GM21423 (cell line): ENCODE measurements around the gene FAM241B.

ENCODE experiments used
- ATAC-seq: cut with Tn5 transposase; IDR thresholded peaks from one replicate; pipeline ENCODE4 v1.9.1; 2021; ENCODE audit warnings: mild to moderate bottlenecking, moderate library complexity; ENCODE audit not compliant: unreplicated experiment

The FAM241B gene, protein sequence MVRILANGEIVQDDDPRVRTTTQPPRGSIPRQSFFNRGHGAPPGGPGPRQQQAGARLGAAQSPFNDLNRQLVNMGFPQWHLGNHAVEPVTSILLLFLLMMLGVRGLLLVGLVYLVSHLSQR

DNA sequence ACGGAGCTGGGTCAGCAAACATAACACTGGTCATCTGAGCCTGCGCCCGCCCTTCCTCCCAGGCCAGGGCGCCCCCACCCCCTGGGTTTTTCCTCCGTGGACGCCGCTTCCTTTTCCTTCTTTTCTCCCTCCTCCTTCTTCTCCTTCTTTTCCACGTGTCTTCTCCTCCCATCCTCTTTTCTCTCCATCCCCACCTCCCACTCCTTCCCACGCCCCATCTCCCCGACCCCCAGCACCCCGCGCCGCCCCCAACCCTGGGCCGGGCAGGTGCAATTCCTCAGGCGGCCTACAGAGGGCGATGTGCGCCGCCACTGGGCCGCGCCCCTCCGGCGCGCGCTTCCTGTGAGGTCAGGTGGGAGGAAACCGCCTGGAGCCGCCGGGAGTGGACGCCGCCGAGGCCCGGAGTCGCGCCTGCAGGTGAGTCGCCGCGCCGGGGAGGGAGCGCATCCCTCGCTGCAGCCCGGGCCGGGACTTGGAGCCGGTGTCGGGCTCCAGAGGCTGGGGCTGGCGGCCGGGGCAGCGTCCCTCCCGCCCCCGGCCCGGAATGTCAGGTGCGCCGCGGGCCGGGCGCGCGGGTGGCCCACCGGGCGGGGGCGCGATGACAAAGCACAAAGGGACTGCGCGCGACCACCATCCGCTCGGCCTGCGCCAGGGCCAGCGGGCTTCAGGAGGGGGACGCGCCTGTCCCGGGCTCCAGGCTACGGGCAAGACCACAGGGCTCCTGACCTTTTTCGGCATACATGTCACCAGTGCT, at the start of gene FAM241B:
TSS of gene FAM241B (plus strand) at position 351 of the 754 bp plus-strand sequence. CDS start 1,497 bp downstream, outside the sequence.
- ATAC-seq, result peak; percentile 60

GRCh38 chr10:69580435-69580834, 49.6 kb upstream of the FAM241B start:
- no peak for ATAC-seq

DNA sequence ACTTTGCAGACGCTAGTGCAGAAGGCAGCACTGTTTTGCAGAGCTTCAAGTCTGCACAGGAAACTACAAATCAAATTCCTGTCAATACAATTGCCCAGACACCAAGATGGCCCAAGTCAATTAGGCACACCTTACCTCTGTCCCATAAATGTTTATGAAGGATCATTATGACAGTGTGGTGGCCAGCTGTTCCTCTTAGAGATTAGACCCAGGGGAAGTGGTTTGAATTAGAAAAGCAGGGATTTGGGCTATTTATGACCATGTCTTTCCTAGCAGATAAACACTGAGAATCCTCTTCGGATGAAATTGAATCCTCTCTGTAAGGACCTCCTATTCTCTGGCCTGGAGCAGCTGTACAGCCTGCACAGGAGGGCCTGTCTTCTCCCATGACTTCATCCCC, 46.9 kb upstream of the FAM241B start:
- no peak for ATAC-seq

GRCh38 chr10:69584624-69585023, 45.4 kb upstream of the FAM241B start:
- ATAC-seq, result no peak

- no peak for ATAC-seq
Measured at GRCh38 chr10:69588358-69588757, 41.7 kb upstream of the FAM241B start.

- ATAC-seq, result no peak
Measured at GRCh38 chr10:69600761-69601330, 29.2 kb upstream of the FAM241B start.

GRCh38 chr10:69609077-69609476, 21.0 kb upstream of the FAM241B start:
- no peak for ATAC-seq

DNA sequence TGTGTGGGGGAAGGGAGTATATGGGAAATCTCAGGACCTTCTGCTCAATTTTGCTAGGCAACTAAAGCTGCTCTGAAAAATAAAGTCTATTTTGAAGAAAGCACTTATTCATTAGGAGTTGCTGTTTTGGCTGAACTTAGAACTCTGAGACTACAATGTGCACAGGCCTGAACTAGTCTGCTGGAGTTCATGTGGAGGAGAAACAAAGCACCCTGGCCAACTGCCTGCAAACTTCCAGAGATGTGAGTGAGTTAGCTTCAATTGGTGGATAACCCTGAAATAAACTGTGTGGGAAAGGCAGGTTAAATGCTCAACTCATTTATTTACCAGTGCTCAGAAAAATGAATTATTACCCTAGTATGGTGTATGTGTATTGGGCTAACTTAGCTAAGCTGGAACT, 17.3 kb upstream of the FAM241B start:
- ATAC-seq, result no peak

- ATAC-seq, result no peak
Measured at GRCh38 chr10:69614130-69614529, 15.9 kb upstream of the FAM241B start.

GRCh38 chr10:69616358-69616757, 13.7 kb upstream of the FAM241B start:
- no peak for ATAC-seq

GRCh38 chr10:69618746-69619145, 11.3 kb upstream of the FAM241B start:
- no peak for ATAC-seq

DNA sequence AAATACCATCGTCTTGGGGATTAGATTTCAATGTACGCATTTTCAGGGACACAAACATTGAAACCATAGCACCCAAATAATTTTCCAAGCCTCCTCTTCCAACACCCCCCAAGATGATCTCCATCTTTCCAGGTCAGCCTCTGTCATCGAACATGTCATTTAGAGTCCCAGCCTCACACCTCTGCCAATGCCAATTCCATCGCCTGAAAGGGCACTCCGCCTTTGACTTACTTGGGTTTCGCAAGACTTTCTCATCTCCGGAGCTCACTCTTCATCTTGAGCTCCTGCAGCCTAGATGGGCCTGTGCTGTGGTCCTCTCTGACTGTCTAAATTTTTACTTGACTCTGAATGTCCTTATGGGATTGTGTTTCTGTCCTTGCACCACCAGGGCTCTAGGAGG, 10.4 kb upstream of the FAM241B start:
- ATAC-seq, result no peak

DNA sequence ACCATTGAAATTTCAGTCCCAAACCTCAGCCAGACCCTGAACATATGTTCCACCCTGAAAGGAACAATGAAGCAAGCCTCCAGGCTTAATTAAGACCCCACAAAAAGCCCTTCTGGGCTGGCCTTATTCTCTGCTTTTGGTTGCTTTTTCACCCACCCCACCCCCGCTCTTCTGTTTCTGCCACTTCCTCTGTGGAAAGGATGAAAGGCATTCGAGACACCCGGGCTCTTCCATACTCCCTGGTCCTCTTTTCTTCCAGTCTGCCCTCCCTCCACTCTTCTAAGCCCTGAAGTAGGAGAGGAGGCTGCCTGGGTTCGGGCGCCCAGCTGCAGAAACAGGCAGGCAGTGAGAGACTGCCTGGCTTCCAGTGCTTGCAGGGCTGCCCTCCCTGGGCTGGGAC, 9.4 kb upstream of the FAM241B start:
- no peak for ATAC-seq

- no peak for ATAC-seq
Measured at GRCh38 chr10:69624245-69624786, 5.7 kb upstream of the FAM241B start.

DNA sequence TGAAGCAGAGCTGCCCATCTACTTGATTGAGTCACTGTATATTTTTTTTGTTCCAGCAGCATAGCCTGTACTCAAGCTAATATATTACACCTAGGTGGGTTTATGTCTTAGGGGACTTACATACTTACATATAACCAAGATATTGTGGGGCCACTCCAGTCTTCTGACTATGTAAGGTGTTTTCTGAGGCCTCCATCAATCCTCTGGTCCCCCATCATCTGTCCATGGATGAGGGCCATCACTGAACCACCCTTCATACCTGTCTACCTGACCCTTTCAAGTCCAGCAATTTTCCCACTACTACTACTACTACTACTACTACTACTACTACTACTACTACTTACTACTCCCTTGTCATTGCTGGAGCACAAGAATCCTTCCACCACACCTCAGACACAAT, 3.2 kb upstream of the FAM241B start:
- ATAC-seq, result no peak

DNA sequence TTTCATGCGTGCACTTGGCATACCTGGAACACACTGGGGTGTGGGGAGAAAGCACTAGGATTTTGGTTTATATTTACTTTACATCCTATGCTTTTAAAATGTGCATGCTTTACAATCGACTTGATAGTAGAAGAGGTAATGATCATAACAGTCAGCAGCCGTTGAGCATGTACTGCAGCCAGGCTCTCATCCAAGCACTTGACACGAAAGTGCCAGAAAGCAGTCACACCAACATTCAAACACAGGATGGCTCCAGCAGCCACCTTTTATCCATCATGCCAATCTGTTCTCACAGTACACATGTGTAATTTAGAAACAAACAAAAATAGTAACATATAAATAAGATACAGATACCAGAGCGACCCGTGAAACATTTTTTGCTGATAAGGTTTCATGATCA, 1.2 kb upstream of the FAM241B start:
- no peak for ATAC-seq

- no peak for ATAC-seq
Measured at GRCh38 chr10:69629519-69629896, 539 bp upstream of the FAM241B start.

DNA sequence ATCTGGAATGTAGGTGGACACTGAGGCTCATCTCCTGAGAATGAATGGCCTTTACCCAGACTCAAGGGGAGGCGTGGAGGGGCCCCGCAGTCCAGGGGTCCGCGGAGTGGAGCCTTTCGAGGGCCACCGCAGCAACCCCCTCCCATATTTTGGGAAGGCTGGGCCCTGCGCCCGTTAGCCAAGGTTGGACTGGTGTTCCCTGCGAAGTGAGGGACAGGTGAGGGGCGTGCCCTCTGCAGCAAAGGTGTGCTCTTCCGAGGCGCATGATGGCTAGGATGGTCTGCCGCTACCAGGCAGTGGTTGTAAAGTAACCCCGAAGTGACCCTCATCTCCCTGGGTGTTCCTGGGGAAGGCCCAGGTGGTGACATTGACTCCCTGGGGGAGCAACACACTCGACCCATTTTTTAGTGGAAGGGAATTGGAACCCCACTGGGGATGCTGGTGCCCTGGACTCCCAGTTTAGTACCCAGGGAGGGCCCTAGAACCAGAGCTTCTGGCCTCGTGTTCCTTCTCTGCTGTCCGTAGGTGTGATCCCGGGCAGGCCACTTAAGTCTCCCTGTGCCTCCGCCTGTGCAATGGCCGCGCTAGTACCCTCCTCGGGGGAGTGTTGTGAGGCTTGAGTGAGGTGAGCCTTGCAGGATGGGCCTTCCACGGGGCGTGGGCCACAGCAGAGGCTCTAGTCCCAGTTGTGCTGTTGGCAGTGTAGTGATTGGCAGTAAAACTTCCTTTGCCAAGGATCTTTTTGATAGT, 779 bp downstream of the FAM241B start:
- no peak for ATAC-seq

- ATAC-seq, result no peak
Measured at GRCh38 chr10:69631566-69631965, 1.5 kb downstream of the FAM241B start.

GRCh38 chr10:69632516-69633199, 2.6 kb downstream of the FAM241B start:
- ATAC-seq, result no peak
